ENCODE results near the gene LRCOL1. TPM values are rescaled to one million over a fixed set of nuclear protein-coding genes. Genes with fewer than 3 reads are reported as not detected.

Gene LRCOL1
- polyA plus RNA-seq, 2 donors, result 0.22 TPM; not detected in 1

DNA sequence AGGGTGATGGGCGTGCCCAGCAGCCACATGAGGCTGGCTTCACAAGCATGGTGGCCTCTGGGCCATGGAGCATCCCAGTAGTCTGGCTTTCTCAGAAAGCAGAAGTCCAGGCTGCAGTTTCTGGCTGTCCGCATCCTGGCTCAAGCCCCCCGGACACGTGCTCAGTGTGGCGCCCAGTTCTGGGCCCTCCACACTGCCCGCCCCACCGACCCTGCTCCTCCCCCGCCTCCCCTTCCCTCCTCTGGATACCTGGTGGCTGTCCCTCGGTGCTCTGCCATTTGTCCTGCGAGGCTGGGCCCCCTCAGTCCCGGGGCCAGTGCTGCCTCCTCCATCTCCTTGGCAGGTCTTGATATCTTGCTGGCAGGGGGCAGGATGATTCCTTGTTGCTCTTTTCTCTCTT, 31.6 kb downstream of the LRCOL1 start:
- Histone ChIP-seq H3K4me3 (ENCODE audit: low read depth in 1 of 2, low read length in 2 of 2) (no peak overlapping the region), H3K4me1 (ENCODE audit: control insufficient read depth in 2 of 2, insufficient read depth in 2 of 2, low read length in 1 of 2) (peaks cover 0 to 3% of the 10 kb centered on the region in 2 donors), H3K36me3 (ENCODE audit: control insufficient read depth in 2 of 2, insufficient read depth in 2 of 2, low read length in 1 of 2) (peaks cover 5 to 47% of the 10 kb centered on the region in 2 donors), H3K27me3 (ENCODE audit: control insufficient read depth in 1 of 2, insufficient read depth in 2 of 2, low read length in 2 of 2) (no peaks in the 10 kb centered on the region), H3K9me3 (ENCODE audit: control insufficient read depth in 2 of 2, insufficient read depth in 1 of 2, low read depth in 1 of 2, low read length in 1 of 2) (no peaks in the 10 kb centered on the region), H3K27ac (ENCODE audit: low read depth in 2 of 2, low read length in 1 of 2) (no peak overlapping the region)
- 82 to 84% methylated on average over 10 to 11 of the region's 11 CpGs for WGBS, 2 donors

DNA sequence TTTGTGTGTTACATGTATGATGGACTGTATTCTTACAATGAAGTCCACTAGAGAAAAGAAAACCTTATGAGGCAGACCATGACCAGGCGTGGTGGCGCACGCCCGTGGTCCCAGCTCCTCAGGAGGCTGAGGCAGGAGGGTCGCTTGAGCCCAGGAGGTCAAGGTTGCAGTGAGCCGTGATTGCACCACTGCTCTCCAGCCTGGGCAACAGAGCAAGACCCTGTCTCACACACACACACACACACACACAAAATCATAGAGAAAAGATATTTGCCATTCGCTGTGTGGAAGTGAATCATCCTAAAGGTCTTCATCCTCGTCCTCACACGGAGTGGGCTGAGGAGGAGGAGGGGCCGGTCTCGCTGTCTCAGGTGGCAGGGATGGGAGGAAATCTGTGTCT, 32.3 kb downstream of the LRCOL1 start:
- H3K9me3 ChIP-seq (ENCODE audit: control insufficient read depth in 2 of 2, insufficient read depth in 1 of 2, low read depth in 1 of 2, low read length in 1 of 2), result no peaks in the 10 kb centered on the region
- peaks cover 0 to 3% of the 10 kb centered on the region in 2 donors for H3K4me1 ChIP-seq (ENCODE audit: control insufficient read depth in 2 of 2, insufficient read depth in 2 of 2, low read length in 1 of 2)
- H3K36me3 ChIP-seq (ENCODE audit: control insufficient read depth in 2 of 2, insufficient read depth in 2 of 2, low read length in 1 of 2), result peaks cover 5 to 52% of the 10 kb centered on the region in 2 donors
- no peak overlapping the region for H3K4me3 ChIP-seq (ENCODE audit: low read depth in 1 of 2, low read length in 2 of 2)
- no peaks in the 10 kb centered on the region for H3K27me3 ChIP-seq (ENCODE audit: control insufficient read depth in 1 of 2, insufficient read depth in 2 of 2, low read length in 2 of 2)
- WGBS, 2 donors, result 91 to 94% methylated on average over 11 of the region's 11 CpGs
- H3K27ac ChIP-seq (ENCODE audit: low read depth in 2 of 2, low read length in 1 of 2), result no peak overlapping the region

DNA sequence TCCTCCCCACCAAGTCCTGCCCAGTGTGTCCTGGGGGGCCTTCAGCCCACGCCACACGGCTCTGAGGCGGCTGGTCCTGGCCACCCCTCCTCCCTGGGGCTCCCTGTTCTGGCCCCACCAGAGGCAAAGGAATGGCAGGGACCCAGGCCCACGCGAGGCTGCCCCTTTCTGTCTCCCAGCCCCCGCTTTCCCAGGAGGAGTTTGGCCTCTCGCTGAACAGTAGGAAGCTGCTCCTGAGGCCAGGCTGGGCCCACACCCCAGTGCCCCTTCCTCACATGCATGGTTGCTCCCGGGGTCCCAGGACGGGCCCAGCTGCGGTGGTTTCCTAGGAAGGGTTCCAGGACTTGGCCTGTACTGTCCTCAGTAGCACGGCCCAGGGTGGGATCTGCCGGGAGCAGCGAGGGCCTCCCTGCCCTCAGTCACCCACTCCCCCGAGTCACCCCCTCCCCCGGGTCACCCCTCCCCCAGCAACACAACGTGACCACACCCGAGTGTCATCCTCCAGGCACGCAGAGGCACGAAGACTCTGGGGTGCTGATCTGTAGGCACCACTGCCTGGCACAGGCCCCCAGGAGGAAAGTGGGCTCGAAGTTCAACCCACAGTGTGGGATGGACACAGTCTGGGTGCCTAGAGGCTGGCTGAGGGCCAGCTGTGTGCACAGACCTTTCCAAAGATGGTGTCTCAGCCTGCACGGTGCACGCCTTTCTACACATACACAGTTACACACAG, 33.0 kb downstream of the LRCOL1 start:
- peaks cover 5 to 55% of the 10 kb centered on the region in 2 donors for H3K36me3 ChIP-seq (ENCODE audit: control insufficient read depth in 2 of 2, insufficient read depth in 2 of 2, low read length in 1 of 2)
- 81 to 84% methylated on average over 22 of the region's 22 CpGs for WGBS, 2 donors
- H3K9me3 ChIP-seq (ENCODE audit: control insufficient read depth in 2 of 2, insufficient read depth in 1 of 2, low read depth in 1 of 2, low read length in 1 of 2), result no peaks in the 10 kb centered on the region
- peaks cover 0 to 3% of the 10 kb centered on the region in 2 donors for H3K4me1 ChIP-seq (ENCODE audit: control insufficient read depth in 2 of 2, insufficient read depth in 2 of 2, low read length in 1 of 2)
- no peaks in the 10 kb centered on the region for H3K27me3 ChIP-seq (ENCODE audit: control insufficient read depth in 1 of 2, insufficient read depth in 2 of 2, low read length in 2 of 2)
- no peak overlapping the region for H3K4me3 ChIP-seq (ENCODE audit: low read depth in 1 of 2, low read length in 2 of 2)
- H3K27ac ChIP-seq (ENCODE audit: low read depth in 2 of 2, low read length in 1 of 2), result no peak overlapping the region

DNA sequence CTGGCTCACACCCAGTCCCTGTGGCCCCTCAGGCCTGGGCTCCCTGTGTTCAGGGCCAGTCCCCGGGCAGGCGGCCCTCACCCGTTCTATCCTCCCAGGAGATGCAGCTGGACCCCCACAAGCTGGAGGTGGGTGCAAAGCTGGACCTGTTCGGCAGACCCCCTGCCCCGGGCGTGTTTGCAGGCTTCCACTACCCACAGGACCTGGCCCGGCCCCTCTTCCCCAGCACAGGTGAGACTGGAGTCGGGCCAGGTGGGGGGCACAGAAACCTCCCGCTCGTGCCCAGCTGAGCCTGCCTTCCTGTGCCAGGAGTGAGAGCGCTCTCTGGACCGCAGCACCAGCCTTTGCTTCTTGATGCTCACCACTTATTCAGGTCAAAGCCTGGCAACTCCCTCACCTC, 33.7 kb downstream of the LRCOL1 start:
- Histone ChIP-seq H3K36me3 (ENCODE audit: control insufficient read depth in 2 of 2, insufficient read depth in 2 of 2, low read length in 1 of 2) (peaks cover 5 to 55% of the 10 kb centered on the region in 2 donors), H3K27ac (ENCODE audit: low read depth in 2 of 2, low read length in 1 of 2) (no peak overlapping the region)
- 95 to 96% methylated on average over 12 of the region's 12 CpGs for whole genome bisulfite sequencing, 2 donors

DNA sequence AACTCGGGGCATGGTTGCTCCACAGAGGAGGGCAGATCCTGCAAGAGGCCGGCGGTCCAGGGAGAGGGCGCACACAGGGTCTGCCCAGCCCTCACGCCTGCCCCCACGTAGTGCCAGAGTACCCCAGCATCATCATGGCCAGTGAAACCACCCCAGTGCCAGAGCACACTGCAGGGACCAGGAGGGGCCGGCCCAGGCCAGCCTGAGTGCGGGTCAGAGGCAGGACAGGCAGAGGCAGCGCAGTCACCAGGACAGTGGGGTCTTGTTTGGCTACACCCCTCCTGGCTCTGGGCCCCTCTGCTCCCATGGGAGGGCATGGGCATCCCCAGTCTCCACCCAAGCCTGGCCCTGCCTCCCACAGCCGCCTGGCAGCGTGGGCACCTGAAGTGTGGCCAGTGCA, 34.7 kb downstream of the LRCOL1 start:
- WGBS, 2 donors, result 94 to 98% methylated on average over 11 of the region's 11 CpGs
- H3K27ac ChIP-seq (ENCODE audit: low read depth in 2 of 2, low read length in 1 of 2), result no peak overlapping the region

More for the DNA sequence above, 33.7 kb downstream of the LRCOL1 start:
- no peaks in the 10 kb centered on the region for H3K27me3 ChIP-seq (ENCODE audit: control insufficient read depth in 1 of 2, insufficient read depth in 2 of 2, low read length in 2 of 2)
- no peak overlapping the region for H3K4me3 ChIP-seq (ENCODE audit: low read depth in 1 of 2, low read length in 2 of 2)
- H3K9me3 ChIP-seq (ENCODE audit: control insufficient read depth in 2 of 2, insufficient read depth in 1 of 2, low read depth in 1 of 2, low read length in 1 of 2), result no peaks in the 10 kb centered on the region
- peaks cover 0 to 3% of the 10 kb centered on the region in 2 donors for H3K4me1 ChIP-seq (ENCODE audit: control insufficient read depth in 2 of 2, insufficient read depth in 2 of 2, low read length in 1 of 2)

DNA sequence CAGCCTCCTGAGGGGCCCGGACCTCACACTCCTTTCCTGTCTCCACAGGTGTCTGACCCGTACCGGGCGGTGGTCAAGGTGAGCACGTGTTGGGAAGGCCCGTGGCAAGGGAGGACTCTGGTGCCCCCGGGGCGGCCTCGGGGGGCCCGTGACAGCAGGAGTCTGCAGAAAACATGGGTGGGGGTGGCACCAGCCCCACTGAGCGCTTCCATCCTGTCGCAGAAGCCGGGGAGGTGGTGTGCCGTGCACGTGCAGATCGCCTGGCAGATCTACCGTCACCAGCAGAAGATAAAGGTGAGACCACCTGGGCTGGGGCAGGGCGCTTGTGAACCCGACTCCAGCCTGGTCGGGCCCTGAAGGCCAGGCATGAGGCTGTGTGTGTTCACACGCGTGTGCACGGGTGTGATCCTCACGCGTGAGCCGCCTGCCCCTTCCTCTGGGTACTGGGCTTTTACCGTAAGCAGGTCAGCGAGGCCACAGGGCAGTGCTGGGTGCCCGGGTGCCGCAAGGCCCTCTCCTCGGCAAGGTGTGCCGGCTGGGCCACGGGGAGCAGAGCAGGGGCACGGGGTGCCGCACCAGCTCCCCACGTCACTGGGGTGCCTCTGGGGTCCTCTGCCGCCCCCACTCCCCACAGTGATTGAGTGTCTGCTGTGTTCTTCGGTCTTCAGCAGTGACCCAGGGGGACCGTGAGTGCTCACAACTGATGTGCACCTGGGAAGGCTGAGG, 35.9 kb downstream of the LRCOL1 start:
- Histone ChIP-seq H3K9me3 (ENCODE audit: control insufficient read depth in 2 of 2, insufficient read depth in 1 of 2, low read depth in 1 of 2, low read length in 1 of 2) (no peaks in the 10 kb centered on the region), H3K36me3 (ENCODE audit: control insufficient read depth in 2 of 2, insufficient read depth in 2 of 2, low read length in 1 of 2) (peaks cover 5 to 57% of the 10 kb centered on the region in 2 donors), H3K4me1 (ENCODE audit: control insufficient read depth in 2 of 2, insufficient read depth in 2 of 2, low read length in 1 of 2) (peaks cover 0 to 3% of the 10 kb centered on the region in 2 donors), H3K27ac (ENCODE audit: low read depth in 2 of 2, low read length in 1 of 2) (no peak overlapping the region), H3K27me3 (ENCODE audit: control insufficient read depth in 1 of 2, insufficient read depth in 2 of 2, low read length in 2 of 2) (no peaks in the 10 kb centered on the region), H3K4me3 (ENCODE audit: low read depth in 1 of 2, low read length in 2 of 2) (no peak overlapping the region)
- WGBS, 2 donors, result 95 to 97% methylated on average over 39 of the region's 39 CpGs

More for the DNA sequence above, 34.7 kb downstream of the LRCOL1 start:
- Histone ChIP-seq H3K4me3 (ENCODE audit: low read depth in 1 of 2, low read length in 2 of 2) (no peak overlapping the region), H3K27me3 (ENCODE audit: control insufficient read depth in 1 of 2, insufficient read depth in 2 of 2, low read length in 2 of 2) (no peaks in the 10 kb centered on the region), H3K4me1 (ENCODE audit: control insufficient read depth in 2 of 2, insufficient read depth in 2 of 2, low read length in 1 of 2) (peaks cover 0 to 3% of the 10 kb centered on the region in 2 donors), H3K9me3 (ENCODE audit: control insufficient read depth in 2 of 2, insufficient read depth in 1 of 2, low read depth in 1 of 2, low read length in 1 of 2) (no peaks in the 10 kb centered on the region), H3K36me3 (ENCODE audit: control insufficient read depth in 2 of 2, insufficient read depth in 2 of 2, low read length in 1 of 2) (peaks cover 5 to 51% of the 10 kb centered on the region in 2 donors)

GRCh38 chr12:132572801-132573760, 37.3 kb downstream of the LRCOL1 start:
- no peaks in the 10 kb centered on the region for H3K27me3 ChIP-seq (ENCODE audit: control insufficient read depth in 1 of 2, insufficient read depth in 2 of 2, low read length in 2 of 2)
- no peaks in the 10 kb centered on the region for H3K9me3 ChIP-seq (ENCODE audit: control insufficient read depth in 2 of 2, insufficient read depth in 1 of 2, low read depth in 1 of 2, low read length in 1 of 2)
- no peak overlapping the region for H3K27ac ChIP-seq (ENCODE audit: low read depth in 2 of 2, low read length in 1 of 2)
- H3K4me1 ChIP-seq (ENCODE audit: control insufficient read depth in 2 of 2, insufficient read depth in 2 of 2, low read length in 1 of 2), result no peaks in the 10 kb centered on the region
- no peak overlapping the region for H3K4me3 ChIP-seq (ENCODE audit: low read depth in 1 of 2, low read length in 2 of 2)
- WGBS, 2 donors, result 92% methylated on average over 30 to 36 of the region's 36 CpGs
- H3K36me3 ChIP-seq (ENCODE audit: control insufficient read depth in 2 of 2, insufficient read depth in 2 of 2, low read length in 1 of 2), result peaks cover 2 to 55% of the 10 kb centered on the region in 2 donors

GRCh38 chr12:132572106-132572505, 38.3 kb downstream of the LRCOL1 start:
- H3K9me3 ChIP-seq (ENCODE audit: control insufficient read depth in 2 of 2, insufficient read depth in 1 of 2, low read depth in 1 of 2, low read length in 1 of 2), result no peaks in the 10 kb centered on the region
- no peaks in the 10 kb centered on the region for H3K27me3 ChIP-seq (ENCODE audit: control insufficient read depth in 1 of 2, insufficient read depth in 2 of 2, low read length in 2 of 2)
- no peak overlapping the region for H3K4me3 ChIP-seq (ENCODE audit: low read depth in 1 of 2, low read length in 2 of 2)
- WGBS, 2 donors, result 73 to 82% methylated on average over 25 to 26 of the region's 26 CpGs
- H3K4me1 ChIP-seq (ENCODE audit: control insufficient read depth in 2 of 2, insufficient read depth in 2 of 2, low read length in 1 of 2), result no peaks in the 10 kb centered on the region
- peaks cover 2 to 55% of the 10 kb centered on the region in 2 donors for H3K36me3 ChIP-seq (ENCODE audit: control insufficient read depth in 2 of 2, insufficient read depth in 2 of 2, low read length in 1 of 2)
- H3K27ac ChIP-seq (ENCODE audit: low read depth in 2 of 2, low read length in 1 of 2), result no peak overlapping the region

DNA sequence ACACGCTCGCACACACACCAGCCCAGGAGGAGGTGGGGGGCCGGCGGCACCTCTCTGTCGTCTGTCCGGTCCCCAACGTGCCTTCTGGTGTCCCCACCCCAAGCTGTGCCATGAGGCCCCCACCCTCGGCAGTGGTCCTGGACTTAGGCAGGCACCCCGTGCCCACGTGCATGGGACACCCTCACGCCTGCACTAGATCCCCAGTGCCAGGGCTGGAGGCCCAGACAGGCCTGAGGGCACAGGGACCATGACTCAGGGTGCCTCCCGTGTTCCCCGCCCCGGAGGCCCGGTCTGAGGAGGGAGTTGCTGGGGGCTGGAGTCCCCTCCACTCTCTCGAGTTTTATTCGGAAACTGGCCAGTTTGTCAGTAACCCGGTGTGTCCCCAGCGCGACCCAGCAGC, 38.8 kb downstream of the LRCOL1 start:
- no peaks in the 10 kb centered on the region for H3K4me1 ChIP-seq (ENCODE audit: control insufficient read depth in 2 of 2, insufficient read depth in 2 of 2, low read length in 1 of 2)
- H3K9me3 ChIP-seq (ENCODE audit: control insufficient read depth in 2 of 2, insufficient read depth in 1 of 2, low read depth in 1 of 2, low read length in 1 of 2), result no peaks in the 10 kb centered on the region
- no peak overlapping the region for H3K4me3 ChIP-seq (ENCODE audit: low read depth in 1 of 2, low read length in 2 of 2)
- 78 to 82% methylated on average over 18 to 20 of the region's 20 CpGs for WGBS, 2 donors
- no peaks in the 10 kb centered on the region for H3K27me3 ChIP-seq (ENCODE audit: control insufficient read depth in 1 of 2, insufficient read depth in 2 of 2, low read length in 2 of 2)
- peaks cover 4 to 51% of the 10 kb centered on the region in 2 donors for H3K36me3 ChIP-seq (ENCODE audit: control insufficient read depth in 2 of 2, insufficient read depth in 2 of 2, low read length in 1 of 2)
- no peak overlapping the region for H3K27ac ChIP-seq (ENCODE audit: low read depth in 2 of 2, low read length in 1 of 2)
